Stimulated activated CD4-positive, alpha-beta T cell treated with anti-CD3 and anti-CD28 coated beads, Interleukin-2, amount 100 ng/mL, for 24 hours (primary cell): Measurements from ENCODE around the gene ZNF22.

Experiments
- DNase-seq, 2 donors: peaks; one replicate each; pipeline ENCODE4 v3.0.0-alpha.2; 2020

The ZNF22 gene

DNA sequence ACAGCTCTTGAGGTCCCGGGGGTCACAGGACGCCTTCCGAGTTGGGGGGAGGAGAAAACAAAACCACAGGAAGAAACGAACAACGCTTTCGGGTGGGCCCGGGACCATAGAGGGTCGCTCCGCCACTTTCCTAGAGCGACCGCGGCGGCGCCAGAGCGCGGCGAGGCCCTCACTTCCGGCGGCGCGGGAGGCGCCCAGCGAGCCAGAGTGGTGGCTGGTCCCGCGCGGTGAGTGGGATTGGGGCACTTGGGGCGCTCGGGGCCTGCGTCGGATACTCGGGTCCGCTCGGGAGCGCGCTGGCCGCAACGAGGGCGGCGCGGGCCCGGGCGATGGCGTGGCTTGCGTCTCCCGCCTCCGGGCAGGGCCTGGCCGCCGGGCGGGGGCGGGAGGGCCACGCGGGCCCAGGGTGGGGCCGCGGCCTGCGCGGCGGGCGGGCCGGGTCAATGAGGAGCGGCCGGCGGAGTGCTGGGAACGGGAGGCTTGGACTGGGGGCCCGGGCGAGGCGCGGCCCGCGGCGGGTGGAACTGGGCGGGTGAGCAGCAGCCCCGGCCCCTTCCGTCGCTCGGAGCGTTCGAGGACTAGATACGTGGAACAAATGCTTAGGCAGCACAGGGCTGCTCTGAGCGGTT, at the start of gene ZNF22:
TSS of gene ZNF22 (plus strand) at position 172 of the 629 bp plus-strand sequence. CDS start 2,446 bp downstream, outside the sequence.
- DNase-seq: peak; percentile 65 to 69

DNA sequence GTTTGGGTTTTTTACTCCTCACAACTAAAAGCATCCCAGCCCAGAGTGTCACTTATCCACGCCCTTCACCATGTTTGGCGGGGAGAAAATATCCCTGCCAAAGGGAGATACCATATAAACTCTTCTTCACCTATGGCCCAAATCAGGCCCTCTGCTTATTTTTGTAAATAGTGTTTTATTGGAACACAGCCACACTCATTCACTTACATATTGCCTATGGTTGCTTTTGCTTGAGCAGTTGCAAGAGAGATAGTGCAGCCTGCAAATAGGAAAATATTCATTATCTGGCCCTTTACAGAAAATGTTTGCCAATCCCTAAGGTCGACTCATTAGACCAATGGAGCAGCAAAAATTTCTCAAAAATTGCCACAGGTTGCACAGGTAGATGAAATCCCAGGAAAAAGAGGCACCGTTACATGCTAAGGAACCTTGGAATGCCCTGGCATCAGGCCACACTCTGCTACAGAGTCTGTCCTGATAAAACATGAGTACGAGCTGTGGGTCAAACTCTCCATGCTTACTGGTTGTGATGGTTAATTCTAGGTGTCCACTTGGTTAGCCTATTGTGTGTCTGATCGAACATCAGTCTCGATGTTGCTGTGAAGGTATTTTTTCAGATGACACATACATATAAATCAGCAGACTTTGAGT, 49.0 kb upstream of the ZNF22 start:
- no peak for DNase-seq

DNA sequence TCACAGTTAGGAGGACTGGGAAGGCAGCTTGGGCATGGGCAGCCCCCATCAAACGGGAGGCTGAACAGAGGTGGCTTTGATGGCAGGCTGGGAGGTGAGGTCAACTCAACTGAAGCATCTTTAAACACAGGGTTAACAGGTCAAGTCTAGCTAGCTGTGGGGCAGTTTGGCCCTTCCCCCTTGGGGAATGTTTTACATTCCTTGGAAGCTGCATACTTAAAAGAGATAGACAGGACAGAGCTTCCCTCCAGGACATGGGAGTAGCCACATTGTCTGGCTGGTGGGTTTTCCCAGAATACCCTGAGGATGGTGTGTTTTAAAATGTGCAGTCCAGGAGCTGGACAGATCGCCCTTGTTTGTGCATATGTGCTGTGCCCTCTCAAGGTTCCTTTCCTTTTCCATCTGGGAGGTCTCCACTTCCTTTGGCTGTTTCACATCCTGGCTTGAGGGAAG, 47.9 kb upstream of the ZNF22 start:
- no peak for DNase-seq

DNA sequence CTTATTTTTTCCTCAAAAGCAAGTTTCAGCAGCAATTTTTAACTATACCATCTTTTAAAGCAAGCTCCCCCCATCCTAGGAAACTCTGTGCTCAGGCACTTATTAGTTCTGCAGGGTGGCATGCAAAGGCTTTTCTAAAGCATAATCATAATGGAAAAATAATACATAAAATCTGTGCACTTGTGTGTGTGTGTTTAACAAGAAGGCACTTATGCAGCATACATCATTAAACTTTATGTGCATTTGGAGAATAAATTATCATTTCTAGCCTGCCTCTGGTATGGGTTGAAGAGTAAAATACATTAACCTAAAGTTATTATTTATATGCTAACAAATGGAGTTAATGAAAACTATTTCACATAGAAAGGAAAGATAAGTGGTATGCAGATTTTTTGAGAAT, 46.7 kb upstream of the ZNF22 start:
- no peak for DNase-seq

DNA sequence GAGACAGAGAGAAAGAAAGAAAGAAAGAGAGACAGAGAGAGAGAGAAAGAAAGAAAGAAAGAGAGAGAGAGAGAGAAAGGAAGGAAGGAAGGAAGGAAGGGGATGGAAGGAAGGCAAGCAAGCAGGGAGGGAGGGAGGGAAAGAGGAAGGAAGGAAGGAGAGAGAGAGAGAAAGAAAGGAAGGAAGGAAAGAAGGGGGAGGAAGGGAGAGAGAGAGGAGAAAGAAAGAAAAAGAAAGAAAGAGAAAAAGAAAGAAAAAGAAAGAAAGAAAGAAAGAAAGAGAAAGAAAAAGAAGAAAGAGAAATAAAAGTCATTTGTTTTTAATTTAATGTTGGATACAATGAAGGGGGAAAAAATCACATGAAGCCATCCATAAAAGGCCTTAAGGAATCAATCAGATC, 45.8 kb upstream of the ZNF22 start:
- no peak for DNase-seq

DNA sequence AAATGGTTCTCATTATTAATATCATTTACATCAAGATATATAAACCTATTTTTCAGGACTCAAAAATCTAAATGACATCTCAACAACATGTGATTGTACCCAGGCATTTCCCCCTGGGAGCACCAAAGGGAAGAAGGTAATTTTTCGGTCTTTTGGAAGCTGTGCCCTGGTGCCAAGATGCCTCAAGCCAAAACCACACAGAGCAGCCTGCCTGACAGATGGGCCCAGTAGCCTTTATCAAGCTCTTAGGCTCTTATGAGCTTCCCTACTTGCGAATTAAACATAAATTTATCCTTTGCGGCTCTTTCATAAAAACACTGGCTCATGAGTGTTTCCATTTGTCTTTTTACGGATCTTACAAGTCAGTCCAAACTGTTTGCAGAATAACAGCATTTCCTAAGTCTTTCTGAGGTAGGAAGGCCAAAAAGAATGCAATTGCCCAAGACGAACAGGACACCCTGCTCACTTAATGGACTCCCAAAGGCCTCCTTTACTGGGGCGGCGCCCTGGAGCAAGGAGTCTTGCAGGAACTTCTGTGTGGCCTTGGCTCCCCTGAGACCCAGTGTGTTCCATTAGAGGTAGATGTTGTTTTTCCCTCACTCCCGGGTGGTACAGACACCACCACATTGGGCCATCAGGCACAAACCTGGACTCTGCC, 45.2 kb upstream of the ZNF22 start:
- DNase-seq: no peak

DNA sequence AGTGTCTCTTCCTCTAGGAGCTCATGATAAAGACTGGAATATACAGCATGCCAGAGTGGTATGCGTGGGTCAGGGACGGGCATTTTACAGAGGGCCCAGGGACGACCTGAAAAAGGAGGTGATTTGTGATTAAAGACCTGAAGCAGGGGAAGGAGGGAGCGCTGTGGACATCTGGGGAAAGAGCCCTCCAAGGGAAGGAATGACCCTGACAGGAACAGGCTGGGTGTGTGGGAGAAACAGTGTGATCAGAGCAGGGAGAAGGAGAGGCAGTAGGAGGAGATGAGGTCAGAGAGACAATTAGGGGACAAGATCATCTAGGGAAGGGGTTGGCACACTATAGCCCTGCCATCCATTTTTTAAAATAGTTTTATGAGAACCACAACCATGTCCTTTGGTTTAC, 44.5 kb upstream of the ZNF22 start:
- no peak for DNase-seq

DNA sequence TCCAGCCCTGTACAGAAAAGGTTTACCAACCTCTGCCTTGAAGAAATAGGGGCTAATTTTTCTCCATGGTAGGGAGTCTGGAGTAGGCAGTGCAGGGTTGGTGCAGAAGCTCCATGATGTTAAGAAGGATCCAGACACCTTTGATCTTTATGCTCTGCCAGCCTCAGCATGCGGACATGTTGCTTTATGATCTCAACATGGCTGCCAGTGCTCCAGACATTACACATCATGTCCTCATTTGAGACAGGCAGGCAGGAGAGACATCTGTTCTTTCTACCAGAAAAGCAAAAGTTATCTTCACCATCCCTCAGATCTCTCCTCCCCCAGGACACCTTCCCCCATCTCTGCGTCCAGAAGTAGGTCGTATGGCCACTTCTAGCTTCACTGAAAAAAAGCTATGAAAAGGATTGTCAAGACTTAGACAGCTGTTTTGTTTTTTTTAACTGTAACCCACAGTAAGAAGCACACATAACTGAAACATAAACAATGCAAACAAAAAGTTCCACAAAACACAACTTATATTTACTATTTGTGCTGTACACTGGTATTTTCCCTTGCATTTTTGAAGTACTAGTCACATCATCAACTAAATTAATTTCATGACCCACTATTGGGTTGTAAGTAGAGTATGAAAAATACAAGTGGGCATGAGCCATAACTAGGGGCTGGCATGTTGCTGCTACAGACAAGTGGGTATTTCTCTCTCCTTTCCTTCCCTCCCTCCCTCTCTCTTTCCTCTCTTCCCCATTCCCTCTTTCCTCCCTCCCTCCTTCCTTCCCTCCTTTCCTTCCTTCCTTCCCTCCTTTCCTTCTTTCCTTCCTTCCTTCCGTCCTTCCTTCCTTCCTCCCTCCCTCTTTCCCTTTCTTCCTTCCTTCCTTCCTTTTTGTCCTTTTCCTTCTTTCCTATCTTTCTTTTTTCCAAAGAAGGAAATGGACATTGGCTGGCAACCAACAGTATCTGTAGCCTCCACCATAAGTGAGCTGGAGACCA, 43.7 kb upstream of the ZNF22 start:
- no peak for DNase-seq

DNA sequence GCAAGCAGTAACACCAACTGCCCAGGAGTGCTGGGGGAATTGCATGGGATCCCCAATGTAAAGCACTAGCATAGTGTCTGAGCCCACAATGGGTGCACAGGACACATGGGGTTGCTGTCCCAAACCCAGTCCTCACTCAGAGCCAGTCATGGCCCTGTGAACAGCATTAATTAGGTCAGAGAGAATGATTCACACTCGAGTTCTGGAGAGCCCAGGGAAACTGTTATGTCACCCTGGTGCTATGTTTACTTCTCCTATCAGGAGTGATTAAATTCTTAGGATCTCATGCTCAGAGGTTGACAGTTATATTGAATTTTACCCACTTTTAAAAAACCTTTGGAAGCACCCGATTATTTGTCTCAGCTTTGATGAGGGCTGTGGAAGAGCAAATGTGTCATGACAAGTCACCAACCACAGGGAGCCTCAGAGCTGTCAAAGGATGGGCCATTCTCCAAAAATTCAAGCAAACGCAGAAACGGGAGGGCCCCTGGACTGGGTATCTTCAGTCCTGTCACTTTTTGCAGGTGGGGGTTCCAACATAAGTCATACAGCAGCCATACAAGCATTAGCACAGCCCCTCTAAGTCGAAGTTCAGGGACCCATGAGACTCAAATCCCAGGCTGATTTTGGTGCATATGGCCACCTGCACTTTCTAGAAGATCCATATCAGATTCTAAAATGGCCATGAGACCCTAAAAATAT, 42.4 kb upstream of the ZNF22 start:
- no peak for DNase-seq

DNA sequence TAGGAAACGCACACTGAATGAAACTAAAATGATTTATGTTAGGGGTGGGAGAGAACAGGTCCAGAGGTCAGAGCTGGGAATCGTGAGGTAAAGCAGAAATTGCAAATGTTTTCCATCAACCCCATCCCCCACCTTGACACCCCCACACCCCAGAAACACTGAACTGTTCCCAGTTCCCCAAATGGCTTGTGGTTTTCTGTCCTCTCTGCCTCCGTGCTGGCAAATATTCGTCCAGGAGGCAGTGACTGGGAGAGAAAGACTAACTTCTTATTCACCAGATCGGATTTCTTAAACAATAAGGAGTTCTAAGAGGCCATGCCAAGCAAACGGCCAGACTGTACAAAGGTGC, 41.9 kb upstream of the ZNF22 start:
- DNase-seq: no peak

DNA sequence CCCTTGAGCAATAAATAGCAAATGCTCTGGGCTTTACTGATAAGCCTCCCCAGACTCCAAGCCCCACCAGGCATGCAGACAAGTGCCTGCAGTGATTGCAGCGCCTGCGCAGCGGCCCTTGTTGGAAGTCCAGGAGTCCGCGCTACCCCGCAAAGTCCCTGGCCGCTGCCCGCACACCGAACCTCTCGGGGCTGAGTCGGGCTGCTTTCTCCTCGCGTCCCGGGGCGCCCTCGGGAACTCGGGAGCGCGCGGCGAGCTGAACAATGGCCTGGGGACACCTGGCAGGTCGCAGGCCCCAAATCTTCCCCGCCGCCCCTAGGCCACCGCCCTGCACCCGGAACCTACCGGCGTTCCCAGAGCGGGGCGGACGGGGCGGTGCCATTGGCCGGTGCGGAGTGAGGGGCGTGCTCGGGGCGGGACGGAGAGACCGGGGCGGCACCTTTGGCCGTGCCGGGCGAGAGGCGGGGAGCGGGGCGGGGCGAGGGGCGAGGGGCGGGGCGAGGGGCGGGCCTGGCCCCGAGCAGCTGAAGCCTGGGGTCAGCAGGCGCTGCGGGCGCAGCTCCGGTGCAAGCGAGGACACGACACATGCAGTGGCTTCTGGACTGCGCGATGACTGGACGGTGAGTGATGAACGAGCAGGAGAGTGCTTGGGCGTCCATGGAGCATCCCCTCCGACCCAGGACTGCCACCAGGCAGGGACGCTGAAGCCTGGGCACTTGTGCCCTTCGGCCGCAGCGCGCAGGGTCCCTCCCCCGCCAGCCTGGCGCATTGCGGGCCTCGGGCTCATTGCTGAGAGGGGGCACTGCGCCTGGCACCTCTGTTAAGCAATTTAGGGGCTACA, 41.3 kb upstream of the ZNF22 start, which contains the start of gene RASSF4:
TSS of gene RASSF4 (plus strand) at position 556 of the 841 bp plus-strand sequence. CDS start 10,401 bp downstream, outside the sequence.
- DNase-seq: peak; percentile 94 to 95

DNA sequence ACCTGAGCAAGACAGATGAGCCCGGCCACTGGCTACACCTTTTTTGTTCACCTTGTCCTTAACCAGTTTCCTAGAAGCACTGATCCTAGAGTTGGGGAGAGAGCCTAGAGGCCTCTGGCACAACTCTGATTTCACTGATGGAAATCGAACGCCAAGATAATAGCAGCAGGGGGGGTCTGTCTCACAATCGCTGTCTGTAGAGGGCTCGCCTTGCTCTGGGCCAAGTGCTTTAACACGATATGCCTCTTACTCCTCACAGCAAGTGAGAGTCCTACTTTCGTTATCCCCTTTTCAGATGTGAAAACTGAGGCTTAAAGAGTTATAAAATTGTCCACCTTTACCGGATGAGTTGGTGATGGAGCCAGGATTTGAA, 40.6 kb upstream of the ZNF22 start:
- no peak for DNase-seq

DNA sequence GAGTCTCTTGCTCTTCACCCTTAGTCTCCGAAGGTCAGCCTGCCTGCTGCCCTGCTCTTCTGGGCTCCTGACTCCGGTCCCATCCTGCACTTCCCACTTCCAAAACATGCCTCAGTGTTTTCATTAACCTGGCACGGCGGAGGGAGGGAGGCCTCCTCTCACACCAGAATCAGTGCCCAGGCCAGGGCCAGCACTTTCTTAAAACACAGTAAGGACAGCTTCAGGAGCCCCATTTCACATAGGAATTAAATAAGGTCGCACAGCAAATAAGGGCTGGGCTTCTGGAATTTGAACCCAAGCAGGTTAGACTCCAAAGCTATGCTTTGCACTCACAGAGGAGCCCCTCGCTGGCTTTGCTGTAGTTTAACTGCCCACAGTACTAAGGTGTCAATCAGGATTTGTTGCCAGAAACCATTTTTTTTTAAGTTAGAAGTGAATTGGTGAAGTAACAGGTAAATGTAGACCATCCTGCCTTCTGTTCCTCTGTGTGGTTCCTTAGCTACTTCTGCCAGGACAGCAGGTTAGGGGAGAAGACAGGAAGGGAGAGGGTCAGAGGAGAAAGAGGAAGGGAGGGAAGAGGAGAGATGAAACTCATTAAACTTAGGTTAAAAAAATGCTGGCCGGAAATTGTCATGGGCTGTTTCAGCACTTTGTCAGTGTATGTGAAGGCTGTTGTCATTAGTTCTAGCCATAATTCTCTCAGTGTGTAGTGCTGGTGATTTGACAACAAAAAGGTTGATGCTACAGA, 40.1 kb upstream of the ZNF22 start:
- no peak for DNase-seq

DNA sequence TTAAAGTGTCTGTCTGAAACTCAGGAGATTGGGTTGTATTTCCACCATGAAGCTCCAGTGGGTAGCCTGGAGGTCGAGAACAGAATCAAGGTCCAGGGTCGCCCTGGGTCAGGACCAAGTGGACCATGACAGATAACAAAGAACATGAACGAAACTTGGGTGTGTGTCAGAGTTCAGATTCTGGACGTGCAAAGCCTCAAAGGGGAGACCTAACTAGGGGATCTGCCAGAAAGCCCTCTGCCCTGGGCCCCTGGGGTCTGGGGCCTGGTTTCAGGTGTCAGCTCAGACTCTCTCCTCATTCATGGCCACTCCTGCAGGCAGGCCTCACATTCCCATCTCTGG, 39.5 kb upstream of the ZNF22 start:
- DNase-seq: no peak

DNA sequence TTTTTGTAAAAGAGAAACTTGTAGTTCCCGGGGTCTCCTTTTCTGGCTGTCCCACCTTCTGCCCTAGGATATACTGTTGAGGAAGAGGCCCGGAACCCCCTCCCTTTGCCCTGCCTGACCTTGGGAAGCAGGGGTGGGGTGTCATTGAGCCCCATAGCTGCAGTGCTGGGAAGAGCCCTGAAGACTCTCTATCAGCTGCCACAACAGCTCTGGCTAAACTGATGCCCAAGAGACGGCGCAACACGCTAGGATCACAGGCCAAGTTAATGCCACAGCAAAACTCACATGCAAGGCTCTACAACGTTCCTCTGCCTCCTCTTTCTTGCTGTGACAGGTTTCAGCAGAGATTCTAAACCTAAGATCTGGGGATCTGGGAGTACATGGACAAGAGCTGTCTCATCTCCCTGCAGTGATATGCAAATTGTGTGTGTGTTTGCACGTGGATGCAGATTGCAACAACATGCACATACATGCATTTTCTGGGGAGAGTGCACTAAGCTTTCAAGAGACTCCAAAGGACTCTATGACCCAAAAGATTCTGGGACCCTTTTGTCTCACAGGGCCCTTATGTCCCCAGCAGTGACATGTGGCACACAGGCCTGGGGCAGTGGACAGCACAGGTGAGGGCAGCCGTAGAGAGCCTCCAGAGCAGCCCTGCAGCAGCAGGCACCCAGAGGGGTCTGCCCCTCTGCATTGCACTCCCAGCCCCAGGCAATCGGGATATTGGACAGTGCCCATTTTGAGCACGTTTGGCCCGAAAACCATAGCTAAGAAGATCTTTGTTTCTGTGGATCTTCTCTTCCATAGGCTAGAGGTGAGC, 38.6 kb upstream of the ZNF22 start:
- no peak for DNase-seq

DNA sequence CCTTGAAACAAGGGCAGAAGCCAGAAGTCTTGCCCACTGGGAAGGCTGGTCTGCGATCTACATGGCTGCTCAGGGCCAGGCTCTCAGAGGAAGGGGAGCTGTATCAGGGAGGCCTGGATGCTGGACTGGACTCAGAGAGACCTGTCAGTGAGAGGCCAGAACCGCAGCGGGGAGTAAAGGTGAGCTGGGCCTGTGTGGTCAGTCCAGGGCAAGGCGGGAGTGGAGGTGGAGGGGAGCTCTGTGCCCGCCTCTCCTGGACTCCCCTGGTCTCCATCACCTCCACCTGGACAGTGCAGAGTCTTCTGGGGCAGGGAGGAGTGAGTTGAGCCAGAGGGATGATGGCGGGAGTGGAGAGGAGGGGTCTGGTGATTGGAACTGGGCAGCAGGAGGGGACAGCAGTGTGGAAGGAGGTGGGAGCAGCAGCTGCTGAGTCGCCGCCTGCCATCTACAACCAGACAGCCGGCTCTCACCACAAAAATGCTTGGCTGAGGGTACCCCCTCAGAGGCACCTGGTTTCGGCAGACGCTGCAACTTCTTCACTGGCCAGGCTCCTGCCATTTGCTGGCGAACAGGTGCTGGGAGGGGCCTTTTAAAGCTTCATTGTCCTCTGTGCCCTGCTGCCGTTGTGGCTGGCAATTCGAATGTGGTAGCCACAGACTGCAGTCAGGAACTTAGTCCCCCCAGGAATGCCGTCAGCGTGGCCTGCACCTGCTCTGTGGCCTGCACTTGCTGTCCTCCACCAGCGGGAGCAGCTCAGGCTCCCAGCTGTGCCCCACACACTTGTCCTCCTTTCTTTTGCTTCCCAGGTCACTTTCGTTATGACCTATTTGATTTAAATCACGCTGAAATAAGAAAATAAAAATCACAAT, 37.6 kb upstream of the ZNF22 start:
- no peak for DNase-seq

DNA sequence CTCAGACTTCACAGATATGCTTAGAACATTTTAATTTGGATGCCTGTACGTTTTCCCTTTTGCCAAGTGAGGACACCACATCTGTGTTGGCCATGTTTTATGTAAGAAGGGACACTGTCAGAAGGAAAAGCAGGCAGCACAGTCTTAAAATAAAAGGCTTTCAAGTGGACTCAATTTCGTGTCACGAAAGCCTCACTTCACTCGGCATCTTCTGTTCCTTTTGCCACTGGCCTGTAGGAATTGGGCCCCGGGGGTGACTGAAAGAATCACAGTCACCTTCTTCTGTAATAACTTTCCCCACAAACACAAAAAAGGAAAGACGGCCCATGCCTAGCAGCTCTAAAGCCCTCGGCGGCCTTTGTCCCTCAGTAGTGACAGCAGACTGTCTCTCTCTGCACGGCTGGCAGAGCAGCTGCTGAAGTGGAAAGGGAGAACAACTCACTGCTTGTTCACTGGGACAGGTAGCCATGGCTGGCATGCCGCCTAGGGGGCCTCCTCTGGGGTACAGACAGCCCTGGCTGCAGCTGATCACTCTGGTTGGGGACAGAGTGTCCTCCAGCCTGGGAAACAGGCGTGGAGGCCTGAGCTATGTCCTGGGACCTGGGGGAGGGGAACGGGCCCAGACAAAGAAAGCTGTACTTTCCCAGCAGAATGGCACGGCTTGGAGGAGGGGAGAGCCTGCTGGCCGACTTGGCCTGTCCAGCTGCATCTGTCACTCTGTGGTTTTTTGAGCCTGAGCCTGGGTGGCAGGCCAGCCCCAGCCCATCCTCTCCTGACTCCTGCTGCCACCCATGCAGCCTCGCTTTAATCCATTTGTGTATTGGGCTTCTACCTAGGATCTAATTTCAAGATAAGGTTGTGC, 36.7 kb upstream of the ZNF22 start:
- DNase-seq: no peak

DNA sequence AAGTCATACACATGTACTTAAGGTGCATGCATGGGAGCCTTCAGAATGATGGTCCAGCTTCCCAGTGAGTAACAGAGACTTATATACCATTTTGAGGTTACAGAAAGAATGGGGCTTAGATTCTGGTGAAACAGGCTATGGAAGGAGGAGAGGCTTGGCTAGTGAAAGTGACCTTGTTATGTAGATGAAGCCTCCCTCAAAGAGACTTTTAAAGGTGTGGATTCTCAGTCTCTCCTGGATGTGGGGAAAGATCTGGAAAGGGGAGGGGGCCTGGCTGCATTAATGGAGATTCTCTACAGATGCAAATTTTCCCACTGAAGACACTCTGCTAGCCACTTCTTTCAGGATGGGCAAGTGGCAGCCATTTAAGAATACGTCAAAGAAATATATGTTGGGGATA, 35.6 kb upstream of the ZNF22 start:
- DNase-seq: no peak
